Measurements from ENCODE around the gene PPP1R17. TPM values are rescaled to one million over a fixed set of nuclear protein-coding genes. Genes with fewer than 3 reads are reported as not detected.

The PPP1R17 gene
- total and polyA plus RNA-seq, 4 experiments from 2014 or later, result not detected

DNA sequence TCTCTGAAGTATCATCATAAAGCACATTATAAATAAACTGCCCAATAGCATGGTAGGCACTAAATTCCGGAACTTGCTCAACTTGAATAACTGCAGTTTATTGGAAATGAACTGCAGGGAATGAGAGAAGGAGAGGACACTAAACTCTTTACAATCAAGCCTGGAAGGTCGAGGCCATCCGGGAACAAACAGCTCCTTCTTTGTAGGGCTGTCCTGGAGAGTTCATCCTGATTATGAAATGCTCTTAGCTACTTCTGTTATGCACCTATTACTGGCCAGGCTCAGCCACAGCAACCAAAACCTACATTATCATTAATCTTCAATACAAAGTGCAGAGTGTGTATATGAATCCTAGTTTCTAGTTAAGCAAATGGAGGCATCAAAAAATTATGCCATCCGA, 64.7 kb downstream of the PPP1R17 start:
- no peak overlapping the region for H3K27ac ChIP-seq (ENCODE audit: low read depth, low read length)
- no peaks in the 10 kb centered on the region for H3K36me3 ChIP-seq (ENCODE audit: insufficient read depth, low read length)
- no peaks in the 10 kb centered on the region for H3K4me1 Mint-ChIP-seq
- no peaks in the 10 kb centered on the region for H3K27me3 Mint-ChIP-seq
- H3K4me3 ChIP-seq (ENCODE audit: low read length in 2 of 2), result no peak overlapping the region
- intact Hi-C loops (cut with micrococcal nuclease), result no loop called here
- ChIA-PET CTCF (ENCODE audit: partially characterized antibody) (no interaction called here), POLR2A (ENCODE audit: partially characterized antibody) (no interaction called here)
- no peaks in the 10 kb centered on the region for H3K27me3 ChIP-seq (ENCODE audit: insufficient read depth, low read length)
- peaks cover 0 to 7% (median 4%) of the 10 kb centered on the region in 8 donors for H3K9me3 Mint-ChIP-seq
- no peaks in the 10 kb centered on the region for H3K36me3 Mint-ChIP-seq
- H3K9me3 ChIP-seq (ENCODE audit: control insufficient read depth in 1 of 2, low read length in 2 of 2), result no peaks in the 10 kb centered on the region
- H3K4me1 ChIP-seq (ENCODE audit: insufficient read depth, low read length), result no peaks in the 10 kb centered on the region
- no peak overlapping the region for H3K27ac Mint-ChIP-seq
- no peak overlapping the region for H3K4me3 Mint-ChIP-seq
- DNase-seq, result no peak

Other genes with a start within 250 kb of the PPP1R17 start
- gene ITPRID1, start 173.1 kb upstream of the PPP1R17 start, total RNA-seq, result not detected
- gene ITPRID1, start 173.1 kb upstream of the PPP1R17 start, polyA plus RNA-seq, result not detected

Measured in CD4-positive, alpha-beta memory T cell (primary cell).